OCI-LY3 (cell line): Measurements from ENCODE around the gene TCF4.

Experiments
- EZH2phosphoT487 ChIP-seq: fragments of 200-600 bp; shearing (Covaris generic); IDR thresholded peaks from 2 replicates; pipeline ENCODE4 v1.6.1; 2018; ENCODE audit warnings: antibody characterized with exemption, mixed run types, low read depth
- TF ChIP-seq, protein P1 (sequence below): fragments of 200-600, 300-600 bp; sonication (generic); IDR thresholded peaks from 2 replicates; pipeline ENCODE4 v1.5.1; 2014; ENCODE audit warnings: antibody characterized with exemption, low read length, low read depth

DNA sequence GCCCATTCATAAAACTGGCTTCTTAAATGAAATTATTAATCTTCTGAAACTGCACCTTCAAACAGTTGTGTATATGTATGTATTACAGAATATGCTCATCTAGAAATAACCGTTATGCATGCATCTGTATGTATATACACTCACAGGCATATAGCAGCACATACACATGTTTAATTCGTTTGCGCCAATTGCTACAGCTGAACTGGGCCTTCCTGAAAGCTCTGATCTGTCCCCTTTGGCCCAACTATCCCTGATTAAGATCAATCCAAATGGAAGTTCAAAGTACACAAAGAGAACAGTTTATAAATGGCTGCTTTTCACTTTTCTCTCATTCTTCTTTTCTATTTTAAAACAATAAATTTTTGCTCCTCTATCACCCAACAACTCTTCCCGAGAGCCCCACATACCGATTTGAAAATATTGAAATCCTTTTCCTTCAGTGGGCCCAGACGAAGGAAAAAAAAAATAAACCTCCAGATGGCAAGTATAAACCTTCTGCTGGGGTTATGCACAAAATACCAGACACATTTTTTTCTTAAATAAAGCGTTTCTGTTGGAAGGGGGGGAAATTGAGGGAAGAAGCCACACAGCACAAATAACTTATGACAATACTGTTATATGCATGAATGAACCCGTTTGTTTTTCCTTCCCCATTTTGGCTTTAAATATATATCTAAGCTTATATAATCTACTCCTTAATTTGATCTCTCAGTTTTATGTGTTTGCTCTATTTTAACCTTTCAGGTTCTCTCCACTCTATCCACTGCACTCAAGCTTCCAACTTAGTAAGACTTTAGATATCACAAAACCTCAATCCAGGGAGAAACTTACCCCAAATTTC, 267.3 kb downstream of the TCF4 start:
- TF ChIP-seq, protein P1, sequence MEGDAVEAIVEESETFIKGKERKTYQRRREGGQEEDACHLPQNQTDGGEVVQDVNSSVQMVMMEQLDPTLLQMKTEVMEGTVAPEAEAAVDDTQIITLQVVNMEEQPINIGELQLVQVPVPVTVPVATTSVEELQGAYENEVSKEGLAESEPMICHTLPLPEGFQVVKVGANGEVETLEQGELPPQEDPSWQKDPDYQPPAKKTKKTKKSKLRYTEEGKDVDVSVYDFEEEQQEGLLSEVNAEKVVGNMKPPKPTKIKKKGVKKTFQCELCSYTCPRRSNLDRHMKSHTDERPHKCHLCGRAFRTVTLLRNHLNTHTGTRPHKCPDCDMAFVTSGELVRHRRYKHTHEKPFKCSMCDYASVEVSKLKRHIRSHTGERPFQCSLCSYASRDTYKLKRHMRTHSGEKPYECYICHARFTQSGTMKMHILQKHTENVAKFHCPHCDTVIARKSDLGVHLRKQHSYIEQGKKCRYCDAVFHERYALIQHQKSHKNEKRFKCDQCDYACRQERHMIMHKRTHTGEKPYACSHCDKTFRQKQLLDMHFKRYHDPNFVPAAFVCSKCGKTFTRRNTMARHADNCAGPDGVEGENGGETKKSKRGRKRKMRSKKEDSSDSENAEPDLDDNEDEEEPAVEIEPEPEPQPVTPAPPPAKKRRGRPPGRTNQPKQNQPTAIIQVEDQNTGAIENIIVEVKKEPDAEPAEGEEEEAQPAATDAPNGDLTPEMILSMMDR = no peak
- no peak for TF ChIP-seq EZH2phosphoT487
